ENCODE results near the gene VSIG4. TPM values are rescaled to one million over a fixed set of nuclear protein-coding genes. Genes with fewer than 3 reads are reported as not detected.

Gene VSIG4
- total RNA-seq, 1 experiment from 2014 or later, result not detected

DNA sequence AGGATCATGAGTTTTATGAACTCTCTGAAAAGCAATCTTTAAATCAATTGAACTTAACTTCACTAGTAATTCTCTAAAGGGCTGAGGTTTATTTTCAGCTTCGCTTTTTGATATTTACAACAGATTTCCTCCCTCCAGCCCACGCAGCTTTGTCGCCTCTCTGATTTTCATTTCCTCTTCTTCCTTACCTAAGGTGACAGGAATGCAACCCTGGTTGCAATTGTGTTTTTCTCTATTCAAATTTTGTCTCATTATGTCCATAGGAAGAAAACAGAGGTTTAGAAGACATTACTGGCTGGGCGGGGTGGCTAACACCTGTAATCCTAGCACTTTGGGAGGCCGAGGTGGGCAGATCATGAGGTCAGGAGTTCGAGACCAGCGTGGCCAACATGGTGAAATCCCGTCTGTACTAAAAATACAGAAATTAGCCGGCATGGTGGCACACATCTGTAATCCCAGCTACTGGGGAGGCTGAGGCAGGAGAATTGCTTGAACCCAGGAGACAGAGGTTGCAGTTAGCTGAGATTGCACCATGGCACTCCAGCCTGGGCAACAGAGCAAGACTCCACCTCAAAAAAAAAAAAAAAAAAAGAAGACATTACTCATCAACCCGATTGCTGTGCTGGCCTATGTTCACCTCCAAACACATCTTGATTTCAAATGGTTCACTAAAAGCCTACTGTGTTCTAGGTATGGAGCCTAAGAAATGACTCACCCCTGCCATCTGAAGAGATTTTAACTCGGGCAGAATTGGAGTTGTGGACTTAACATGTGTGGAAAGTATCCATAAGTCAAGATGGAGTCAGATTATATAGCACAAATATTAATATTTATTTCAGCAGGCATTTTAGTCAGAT is 36.8 kb downstream of the VSIG4 start:
- intact Hi-C loops (cut with micrococcal nuclease; ENCODE audit: unreplicated experiment), result no loop called here
- H3K27ac Mint-ChIP-seq (ENCODE audit: unreplicated experiment), result no peak overlapping the region
- TF ChIP-seq, protein P1, sequence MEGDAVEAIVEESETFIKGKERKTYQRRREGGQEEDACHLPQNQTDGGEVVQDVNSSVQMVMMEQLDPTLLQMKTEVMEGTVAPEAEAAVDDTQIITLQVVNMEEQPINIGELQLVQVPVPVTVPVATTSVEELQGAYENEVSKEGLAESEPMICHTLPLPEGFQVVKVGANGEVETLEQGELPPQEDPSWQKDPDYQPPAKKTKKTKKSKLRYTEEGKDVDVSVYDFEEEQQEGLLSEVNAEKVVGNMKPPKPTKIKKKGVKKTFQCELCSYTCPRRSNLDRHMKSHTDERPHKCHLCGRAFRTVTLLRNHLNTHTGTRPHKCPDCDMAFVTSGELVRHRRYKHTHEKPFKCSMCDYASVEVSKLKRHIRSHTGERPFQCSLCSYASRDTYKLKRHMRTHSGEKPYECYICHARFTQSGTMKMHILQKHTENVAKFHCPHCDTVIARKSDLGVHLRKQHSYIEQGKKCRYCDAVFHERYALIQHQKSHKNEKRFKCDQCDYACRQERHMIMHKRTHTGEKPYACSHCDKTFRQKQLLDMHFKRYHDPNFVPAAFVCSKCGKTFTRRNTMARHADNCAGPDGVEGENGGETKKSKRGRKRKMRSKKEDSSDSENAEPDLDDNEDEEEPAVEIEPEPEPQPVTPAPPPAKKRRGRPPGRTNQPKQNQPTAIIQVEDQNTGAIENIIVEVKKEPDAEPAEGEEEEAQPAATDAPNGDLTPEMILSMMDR (IDR thresholded peaks at IDR 0.05; ENCODE audit: insufficient read depth in 1 of 2, low read depth in 1 of 2, low read length in 1 of 2, severe bottlenecking in 1 of 2, unreplicated experiment in 1 of 2), result no peak
- H3K36me3 Mint-ChIP-seq (ENCODE audit: insufficient read depth, unreplicated experiment), result no peaks in the 10 kb centered on the region
- no peak overlapping the region for H3K4me3 Mint-ChIP-seq (ENCODE audit: unreplicated experiment)
- H3K9me3 ChIP-seq, result no peaks in the 10 kb centered on the region
- no peak overlapping the region for H3K4me3 ChIP-seq (ENCODE audit: low read depth, low read length)
- CTCF ChIA-PET, result no interaction called here
- peaks cover 2% of the 10 kb centered on the region for H3K27me3 Mint-ChIP-seq (ENCODE audit: insufficient read depth, unreplicated experiment)
- POLR2A ChIA-PET, result no interaction called here
- DNase-seq, result no peak
- BruUV-seq (replicated peaks), result no TSS peak
- no peaks in the 10 kb centered on the region for H3K27me3 ChIP-seq (replicated peaks; ENCODE audit: control insufficient read depth, insufficient read depth, low read length)
- no peaks in the 10 kb centered on the region for H3K4me1 ChIP-seq
- no peaks in the 10 kb centered on the region for H3K4me1 Mint-ChIP-seq (ENCODE audit: low read depth, unreplicated experiment)
- H3K36me3 ChIP-seq (ENCODE audit: control insufficient read depth, insufficient read depth, low read length), result no peaks in the 10 kb centered on the region
- H3K9me3 Mint-ChIP-seq (ENCODE audit: unreplicated experiment), result no peaks in the 10 kb centered on the region

DNA sequence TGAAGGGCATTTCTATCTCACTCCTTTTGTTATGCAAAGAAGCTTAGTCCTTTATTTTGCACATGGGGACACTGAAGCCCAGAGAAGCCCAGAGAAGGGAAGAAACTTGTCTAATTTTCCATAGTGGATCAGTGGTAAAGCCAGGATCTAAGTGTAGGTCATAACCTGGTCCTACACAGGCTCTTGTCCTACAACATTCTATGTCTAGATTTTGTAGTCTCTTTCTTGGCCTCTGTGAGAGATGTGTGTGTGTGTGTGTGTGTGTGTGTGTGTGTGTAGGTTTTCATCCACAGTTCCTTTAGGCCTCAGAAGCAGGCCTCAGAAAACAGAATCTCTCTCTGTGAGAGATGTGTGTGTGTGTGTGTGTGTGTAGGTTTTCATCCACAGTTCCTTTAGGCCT is 38.3 kb downstream of the VSIG4 start:
- H3K4me3 Mint-ChIP-seq (ENCODE audit: unreplicated experiment), result no peak overlapping the region
- POLR2A ChIA-PET, result no interaction called here
- TF ChIP-seq, protein P1 (IDR thresholded peaks at IDR 0.05; ENCODE audit: insufficient read depth in 1 of 2, low read depth in 1 of 2, low read length in 1 of 2, severe bottlenecking in 1 of 2, unreplicated experiment in 1 of 2), result no peak

DNA sequence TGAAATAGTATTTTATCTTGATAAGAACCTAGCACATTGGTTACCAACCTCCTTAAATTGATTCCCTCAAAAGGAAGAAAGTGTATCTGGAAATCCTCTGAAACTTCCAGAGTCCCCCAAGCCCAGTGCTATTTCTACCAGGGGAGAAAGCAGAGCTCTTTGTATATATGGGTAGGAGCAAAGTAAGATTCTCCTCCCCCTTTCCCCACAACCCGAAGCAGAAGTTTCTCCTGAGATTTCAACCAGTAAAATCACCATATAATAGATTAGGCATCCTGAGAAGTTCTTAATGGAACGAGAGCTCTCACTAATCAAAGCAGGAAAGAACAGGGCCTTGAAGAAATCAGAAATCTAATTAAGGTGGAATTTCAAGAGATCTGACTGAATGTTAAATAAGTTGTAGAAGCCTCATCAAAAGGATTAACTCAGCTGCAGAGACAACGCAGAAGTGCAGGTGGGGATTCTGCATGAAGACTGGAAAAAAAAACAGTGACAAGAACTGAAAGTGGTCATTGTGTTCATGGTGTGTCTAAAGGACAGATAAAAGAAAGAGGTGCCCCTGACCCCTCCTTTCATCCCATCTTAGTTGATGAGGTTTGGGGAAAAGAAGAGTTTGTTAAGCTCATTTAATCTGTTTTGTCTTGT is 39.1 kb downstream of the VSIG4 start:
- no peaks in the 10 kb centered on the region for H3K36me3 ChIP-seq (ENCODE audit: control insufficient read depth, insufficient read depth, low read length)
- Mint-ChIP-seq H3K9me3 (ENCODE audit: unreplicated experiment) (no peaks in the 10 kb centered on the region), H3K4me3 (ENCODE audit: unreplicated experiment) (no peak overlapping the region), H3K27me3 (ENCODE audit: insufficient read depth, unreplicated experiment) (peaks cover 2% of the 10 kb centered on the region), H3K27ac (ENCODE audit: unreplicated experiment) (no peak overlapping the region), H3K36me3 (ENCODE audit: insufficient read depth, unreplicated experiment) (no peaks in the 10 kb centered on the region), H3K4me1 (ENCODE audit: low read depth, unreplicated experiment) (no peaks in the 10 kb centered on the region)
- DNase-seq, result no peak
- ChIA-PET POLR2A (no interaction called here), CTCF (no interaction called here)
- H3K9me3 ChIP-seq, result no peaks in the 10 kb centered on the region
- TF ChIP-seq, protein P1 (IDR thresholded peaks at IDR 0.05; ENCODE audit: insufficient read depth in 1 of 2, low read depth in 1 of 2, low read length in 1 of 2, severe bottlenecking in 1 of 2, unreplicated experiment in 1 of 2), result no peak
- H3K4me3 ChIP-seq (ENCODE audit: low read depth, low read length), result no peak overlapping the region
- no peaks in the 10 kb centered on the region for H3K27me3 ChIP-seq (replicated peaks; ENCODE audit: control insufficient read depth, insufficient read depth, low read length)
- intact Hi-C loops (cut with micrococcal nuclease; ENCODE audit: unreplicated experiment), result no loop called here
- H3K4me1 ChIP-seq, result no peaks in the 10 kb centered on the region
- no TSS peak for BruUV-seq (replicated peaks)

More for the DNA sequence above, 38.3 kb downstream of the VSIG4 start:
- CTCF ChIA-PET, result no interaction called here
- Histone ChIP-seq H3K9me3 (no peaks in the 10 kb centered on the region), H3K36me3 (ENCODE audit: control insufficient read depth, insufficient read depth, low read length) (no peaks in the 10 kb centered on the region), H3K27me3 (replicated peaks; ENCODE audit: control insufficient read depth, insufficient read depth, low read length) (no peaks in the 10 kb centered on the region), H3K4me1 (no peaks in the 10 kb centered on the region), H3K4me3 (ENCODE audit: low read depth, low read length) (no peak overlapping the region)
- no peaks in the 10 kb centered on the region for H3K36me3 Mint-ChIP-seq (ENCODE audit: insufficient read depth, unreplicated experiment)
- intact Hi-C loops (cut with micrococcal nuclease; ENCODE audit: unreplicated experiment), result no loop called here
- peaks cover 2% of the 10 kb centered on the region for H3K27me3 Mint-ChIP-seq (ENCODE audit: insufficient read depth, unreplicated experiment)
- no peaks in the 10 kb centered on the region for H3K4me1 Mint-ChIP-seq (ENCODE audit: low read depth, unreplicated experiment)
- no peak for DNase-seq
- BruUV-seq (replicated peaks), result no TSS peak
- H3K9me3 Mint-ChIP-seq (ENCODE audit: unreplicated experiment), result no peaks in the 10 kb centered on the region
- H3K27ac Mint-ChIP-seq (ENCODE audit: unreplicated experiment), result no peak overlapping the region
